HG03439 (cell line): ENCODE results near the gene FBXO47.
"Not testable (repeated sequence)": the region's sequence is repeated elsewhere in the genome, so short reads cannot be mapped to it uniquely, and the experiment has no call there.

Source experiments
- ATAC-seq: cut with Tn5 transposase; IDR thresholded peaks from one replicate; pipeline ENCODE4 v1.9.1; 2021; ENCODE audit warnings: mild to moderate bottlenecking, moderate library complexity; ENCODE audit not compliant: unreplicated experiment

FBXO47 gene

GRCh38 chr17:38925263-38925995 lies 41.8 kb downstream of the FBXO47 start, which contains the start of gene LASP1NB:
Gene LASP1NB, plus strand, starts transcription at chr17:38925614.
- no peak for ATAC-seq

GRCh38 chr17:38922538-38923297 lies 44.5 kb downstream of the FBXO47 start:
- ATAC-seq = no peak

DNA sequence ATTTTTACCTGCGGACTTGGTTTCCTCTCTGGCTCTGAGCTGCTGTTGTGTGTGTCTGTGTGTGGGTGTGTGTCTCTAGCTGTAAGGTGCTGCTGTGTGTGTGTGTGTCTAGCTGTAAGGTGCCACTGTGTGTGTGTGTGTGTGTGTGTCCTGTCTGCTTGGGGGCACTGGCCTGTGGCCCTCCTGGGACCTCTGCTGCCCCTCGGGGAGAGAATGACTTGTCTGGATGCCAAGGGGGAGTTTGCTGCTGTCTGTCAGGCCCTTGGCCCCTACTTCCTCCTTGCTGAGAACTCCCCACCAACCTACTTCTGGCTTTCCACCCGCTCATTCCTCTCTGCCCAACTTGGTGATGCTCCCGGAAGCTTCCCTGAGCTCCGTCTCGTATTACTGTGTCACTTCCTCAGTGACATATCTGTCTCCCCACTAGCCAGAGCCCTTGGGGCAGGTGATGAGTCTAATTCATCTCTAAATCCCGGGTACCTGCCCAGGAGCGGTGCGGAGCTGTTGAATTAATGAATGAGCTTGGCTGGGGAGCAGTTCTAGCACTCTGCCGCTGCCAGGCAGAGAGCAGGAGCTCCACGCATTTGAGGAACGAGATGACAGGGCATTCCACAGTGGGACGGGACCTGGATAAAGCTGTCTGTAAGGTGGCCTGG lies 45.3 kb downstream of the FBXO47 start:
- ATAC-seq = no peak

DNA sequence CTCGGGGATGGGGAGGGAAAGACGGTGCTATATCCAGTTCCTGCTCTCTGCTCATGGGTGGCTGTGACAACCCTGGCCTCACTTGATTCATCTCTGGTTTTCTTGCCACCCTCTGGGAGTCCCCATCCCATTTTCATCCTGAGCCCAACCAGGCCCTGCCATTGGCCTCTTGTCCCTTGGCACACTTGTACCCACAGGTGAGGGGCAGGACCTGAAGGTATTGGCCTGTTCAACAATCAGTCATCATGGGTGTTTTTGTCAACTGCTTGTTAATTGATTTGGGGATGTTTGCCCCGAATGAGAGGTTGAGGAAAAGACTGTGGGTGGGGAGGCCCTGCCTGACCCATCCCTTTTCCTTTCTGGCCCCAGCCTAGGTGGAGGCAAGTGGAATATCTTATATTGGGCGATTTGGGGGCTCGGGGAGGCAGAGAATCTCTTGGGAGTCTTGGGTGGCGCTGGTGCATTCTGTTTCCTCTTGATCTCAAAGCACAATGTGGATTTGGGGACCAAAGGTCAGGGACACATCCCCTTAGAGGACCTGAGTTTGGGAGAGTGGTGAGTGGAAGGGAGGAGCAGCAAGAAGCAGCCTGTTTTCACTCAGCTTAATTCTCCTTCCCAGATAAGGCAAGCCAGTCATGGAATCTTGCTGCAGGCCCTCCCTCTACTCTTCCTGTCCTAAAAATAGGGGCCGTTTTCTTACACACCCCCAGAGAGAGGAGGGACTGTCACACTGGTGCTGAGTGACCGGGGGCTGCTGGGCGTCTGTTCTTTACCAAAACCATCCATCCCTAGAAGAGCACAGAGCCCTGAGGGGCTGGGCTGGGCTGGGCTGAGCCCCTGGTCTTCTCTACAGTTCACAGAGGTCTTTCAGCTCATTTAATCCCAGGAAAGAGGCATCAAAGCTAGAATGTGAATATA lies 46.6 kb downstream of the FBXO47 start:
- no peak for ATAC-seq

DNA sequence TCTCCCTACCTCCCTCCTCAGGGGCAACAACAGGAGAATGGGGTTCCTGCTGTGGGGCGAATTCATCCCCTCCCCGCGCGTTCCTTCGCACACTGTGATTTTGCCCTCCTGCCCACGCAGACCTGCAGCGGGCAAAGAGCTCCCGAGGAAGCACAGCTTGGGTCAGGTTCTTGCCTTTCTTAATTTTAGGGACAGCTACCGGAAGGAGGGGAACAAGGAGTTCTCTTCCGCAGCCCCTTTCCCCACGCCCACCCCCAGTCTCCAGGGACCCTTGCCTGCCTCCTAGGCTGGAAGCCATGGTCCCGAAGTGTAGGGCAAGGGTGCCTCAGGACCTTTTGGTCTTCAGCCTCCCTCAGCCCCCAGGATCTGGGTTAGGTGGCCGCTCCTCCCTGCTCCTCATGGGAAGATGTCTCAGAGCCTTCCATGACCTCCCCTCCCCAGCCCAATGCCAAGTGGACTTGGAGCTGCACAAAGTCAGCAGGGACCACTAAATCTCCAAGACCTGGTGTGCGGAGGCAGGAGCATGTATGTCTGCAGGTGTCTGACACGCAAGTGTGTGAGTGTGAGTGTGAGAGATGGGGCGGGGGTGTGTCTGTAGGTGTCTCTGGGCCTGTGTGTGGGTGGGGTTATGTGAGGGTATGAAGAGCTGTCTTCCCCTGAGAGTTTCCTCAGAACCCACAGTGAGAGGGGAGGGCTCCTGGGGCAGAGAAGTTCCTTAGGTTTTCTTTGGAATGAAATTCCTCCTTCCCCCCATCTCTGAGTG lies 47.7 kb downstream of the FBXO47 start:
- ATAC-seq = no peak

DNA sequence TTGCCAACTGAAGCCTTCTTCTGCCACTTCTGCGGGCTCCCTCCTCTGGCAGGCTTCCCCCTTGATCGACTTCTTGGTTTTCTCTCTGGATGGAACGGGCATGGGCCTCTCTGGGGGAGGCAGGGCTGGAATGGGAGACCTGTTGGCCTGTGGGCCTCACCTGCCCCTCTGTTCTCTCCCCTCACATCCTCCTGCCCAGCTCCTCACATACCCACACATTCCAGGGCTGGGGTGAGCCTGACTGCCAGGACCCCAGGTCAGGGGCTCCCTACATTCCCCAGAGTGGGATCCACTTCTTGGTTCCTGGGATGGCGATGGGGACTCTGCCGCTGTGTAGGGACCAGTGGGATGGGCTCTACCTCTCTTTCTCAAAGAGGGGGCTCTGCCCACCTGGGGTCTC lies 48.3 kb downstream of the FBXO47 start:
- no peak for ATAC-seq

GRCh38 chr17:38918129-38918913 lies 48.9 kb downstream of the FBXO47 start:
- ATAC-seq = no peak

DNA sequence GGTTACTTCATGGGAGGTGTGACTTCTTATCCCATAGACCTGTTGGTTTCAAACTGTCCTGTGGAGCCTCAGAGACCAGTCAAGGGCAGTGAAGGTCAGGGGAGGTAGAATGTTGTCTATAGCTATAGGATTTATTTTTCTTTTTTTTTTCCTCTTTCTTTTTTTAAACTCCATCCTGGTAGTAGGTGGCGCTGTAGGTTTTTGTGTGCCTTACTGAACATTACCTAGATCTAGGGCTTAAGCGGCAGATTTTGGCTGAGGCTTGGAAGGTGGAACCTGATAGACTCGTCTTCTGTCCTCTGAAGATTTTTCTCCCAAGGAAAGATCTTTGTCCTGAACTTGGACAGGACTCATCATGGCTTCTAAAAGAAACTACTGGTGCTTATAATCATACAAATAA lies 49.9 kb downstream of the FBXO47 start:
- ATAC-seq = no peak

- no peak for ATAC-seq
Measured at GRCh38 chr17:38916771-38917170, 50.4 kb downstream of the FBXO47 start.

DNA sequence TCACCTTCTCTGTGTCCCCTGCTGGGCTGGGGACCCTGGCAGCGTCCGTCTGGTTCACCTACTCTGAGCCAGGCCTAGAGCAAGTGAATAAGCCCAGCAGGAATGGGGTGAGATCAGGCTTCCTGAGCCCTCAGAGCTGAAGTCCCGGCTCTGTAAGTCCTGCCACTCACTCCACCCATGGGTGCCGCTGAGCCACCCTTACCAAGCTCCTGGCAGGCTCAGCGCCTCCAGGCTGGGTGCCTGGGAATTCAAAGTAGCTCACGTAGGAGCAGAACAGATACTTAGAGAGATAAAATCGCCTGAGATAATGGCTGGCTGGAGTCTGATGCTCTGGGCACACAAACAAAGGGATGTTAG lies 51.6 kb downstream of the FBXO47 start:
- no peak for ATAC-seq

- ATAC-seq = no peak
Measured at GRCh38 chr17:38914741-38915638, 52.2 kb downstream of the FBXO47 start.

DNA sequence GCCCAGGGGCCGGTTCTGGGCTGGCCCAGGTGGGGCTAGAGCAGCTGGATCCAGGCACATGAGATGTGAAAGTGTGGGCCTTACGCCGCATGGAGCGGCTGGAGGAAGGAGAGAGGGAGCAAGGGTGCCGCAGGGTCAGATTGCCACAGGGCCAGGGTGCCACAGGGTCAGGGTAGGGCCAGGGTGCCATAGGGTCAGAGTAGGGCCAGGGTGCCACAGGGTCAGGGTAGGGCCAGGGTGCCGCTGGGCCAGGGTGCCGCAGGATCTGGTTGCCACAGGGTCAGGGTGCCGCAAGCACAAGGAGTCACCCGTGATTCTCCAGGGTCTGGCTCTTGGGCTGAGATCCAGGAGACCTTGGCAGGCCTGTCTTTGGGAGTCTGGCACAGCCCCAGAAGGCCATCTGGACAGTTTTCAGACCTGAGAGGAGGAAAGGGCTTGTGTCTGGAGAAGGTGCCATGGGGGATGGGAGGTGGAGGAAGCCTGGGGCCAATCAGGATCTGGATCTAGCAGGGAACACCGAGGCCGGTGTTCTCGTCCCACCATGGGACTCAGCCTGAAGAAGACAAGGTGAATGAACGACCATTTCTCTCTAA lies 54.9 kb downstream of the FBXO47 start:
- no peak for ATAC-seq

DNA sequence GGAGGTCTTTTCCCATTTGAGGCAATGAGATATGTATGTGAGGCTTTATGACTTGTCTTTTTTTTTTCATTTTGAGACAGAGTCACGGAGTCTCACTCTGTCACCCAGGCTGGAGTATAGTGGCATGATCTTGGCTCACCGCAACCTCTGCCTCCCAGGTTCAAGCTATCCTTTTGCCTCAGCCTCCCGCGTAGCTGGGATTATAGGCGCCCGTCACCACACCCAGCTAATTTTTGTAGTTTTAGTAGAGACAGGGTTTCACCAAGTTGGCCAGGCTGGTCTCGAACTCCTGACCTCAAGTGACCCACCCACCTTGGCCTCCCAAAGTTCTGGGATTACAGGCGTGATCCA lies 55.5 kb downstream of the FBXO47 start:
- ATAC-seq = not testable (repeated sequence)

GRCh38 chr17:38911081-38911730 lies 56.0 kb downstream of the FBXO47 start:
- no peak for ATAC-seq

- no peak for ATAC-seq
Measured at GRCh38 chr17:38910325-38910724, 56.9 kb downstream of the FBXO47 start.

DNA sequence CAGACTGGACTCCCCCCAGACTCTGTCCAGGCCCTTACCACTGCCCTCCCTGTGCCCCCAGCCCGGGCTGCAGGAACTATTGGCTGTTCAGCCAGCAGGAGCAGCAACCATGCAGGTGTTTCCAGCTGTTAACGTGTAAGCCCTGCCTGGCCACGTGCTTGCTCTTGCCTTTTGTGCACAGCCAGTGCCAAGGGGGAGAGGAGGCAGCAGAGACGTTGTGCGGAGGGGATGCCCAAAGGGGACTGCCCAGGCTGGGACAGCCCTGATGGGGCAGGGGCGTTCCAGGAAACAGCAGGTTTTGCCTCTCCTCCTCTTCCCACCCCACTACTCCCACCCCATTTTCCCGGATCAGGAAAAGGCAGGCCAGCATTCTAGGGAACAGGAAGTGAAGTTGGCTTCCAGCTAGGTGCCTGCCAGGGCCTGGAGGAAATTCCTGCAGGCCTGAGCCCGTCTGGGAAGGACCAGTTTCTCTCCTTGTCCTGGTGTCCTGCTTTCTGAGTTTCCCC lies 58.5 kb downstream of the FBXO47 start:
- ATAC-seq = no peak

GRCh38 chr17:38907930-38908675 lies 59.1 kb downstream of the FBXO47 start:
- no peak for ATAC-seq
